ENCODE results near the gene BRD7. TPM values are rescaled to one million over a fixed set of nuclear protein-coding genes. Genes with fewer than 3 reads are reported as not detected.

BRD7 gene
- total RNA-seq, 1 donor from 2014 or later, result 61.3 TPM

GRCh38 chr16:50311891-50312501, 56.8 kb downstream of the BRD7 start:
- no peak for DNase-seq (ENCODE audit: low read depth)
- H3K36me3 ChIP-seq (ENCODE audit: control insufficient read depth, insufficient read depth, low read length), result peaks cover 3% of the 10 kb centered on the region
- H3K4me3 ChIP-seq (ENCODE audit: low read depth, low read length), result no peak overlapping the region
- H3K27me3 ChIP-seq (ENCODE audit: control insufficient read depth, insufficient read depth, low read length), result no peaks in the 10 kb centered on the region
- no peak for TF ChIP-seq CTCF (IDR thresholded peaks at IDR 0.05; ENCODE audit: insufficient read depth, low read length, poor library complexity, severe bottlenecking)

- Histone ChIP-seq H3K4me3 (ENCODE audit: low read depth, low read length) (no peak overlapping the region), H3K36me3 (ENCODE audit: control insufficient read depth, insufficient read depth, low read length) (peaks cover 3% of the 10 kb centered on the region), H3K27me3 (ENCODE audit: control insufficient read depth, insufficient read depth, low read length) (no peaks in the 10 kb centered on the region)
- DNase-seq (ENCODE audit: low read depth), result no peak
- TF ChIP-seq CTCF (IDR thresholded peaks at IDR 0.05; ENCODE audit: insufficient read depth, low read length, poor library complexity, severe bottlenecking), result no peak
Observed at GRCh38 chr16:50311134-50311528, 57.7 kb downstream of the BRD7 start.

GRCh38 chr16:50310308-50311133, 58.3 kb downstream of the BRD7 start:
- DNase-seq (ENCODE audit: low read depth), result no peak
- H3K27me3 ChIP-seq (ENCODE audit: control insufficient read depth, insufficient read depth, low read length), result no peaks in the 10 kb centered on the region
- no peak for TF ChIP-seq CTCF (IDR thresholded peaks at IDR 0.05; ENCODE audit: insufficient read depth, low read length, poor library complexity, severe bottlenecking)
- H3K4me3 ChIP-seq (ENCODE audit: low read depth, low read length), result no peak overlapping the region
- H3K36me3 ChIP-seq (ENCODE audit: control insufficient read depth, insufficient read depth, low read length), result peaks cover 3% of the 10 kb centered on the region

- Histone ChIP-seq H3K4me3 (ENCODE audit: low read depth, low read length) (no peak overlapping the region), H3K36me3 (ENCODE audit: control insufficient read depth, insufficient read depth, low read length) (peaks cover 2% of the 10 kb centered on the region), H3K27me3 (ENCODE audit: control insufficient read depth, insufficient read depth, low read length) (no peaks in the 10 kb centered on the region)
- no peak for TF ChIP-seq CTCF (IDR thresholded peaks at IDR 0.05; ENCODE audit: insufficient read depth, low read length, poor library complexity, severe bottlenecking)
- DNase-seq (ENCODE audit: low read depth), result no peak
Observed at GRCh38 chr16:50309527-50310307, 59.1 kb downstream of the BRD7 start.

- H3K4me3 ChIP-seq (ENCODE audit: low read depth, low read length), result no peak overlapping the region
- no peaks in the 10 kb centered on the region for H3K27me3 ChIP-seq (ENCODE audit: control insufficient read depth, insufficient read depth, low read length)
- no peak for DNase-seq (ENCODE audit: low read depth)
- TF ChIP-seq CTCF (IDR thresholded peaks at IDR 0.05; ENCODE audit: insufficient read depth, low read length, poor library complexity, severe bottlenecking), result no peak
- peaks cover 2% of the 10 kb centered on the region for H3K36me3 ChIP-seq (ENCODE audit: control insufficient read depth, insufficient read depth, low read length)
Observed at GRCh38 chr16:50309156-50309526, 59.6 kb downstream of the BRD7 start.

Measured in kidney epithelial cell (primary cell).